GM23248 (cell line): ENCODE measurements around the gene TGFBR3L. TPM values are rescaled to one million over a fixed set of nuclear protein-coding genes. Genes with fewer than 3 reads are reported as not detected.
A peak's percentile ranks its signal among the peaks of the same experiment; 100 is the strongest.

Experiments used
- DNase-seq: peaks from one replicate; pipeline ENCODE4 v3.0.0-alpha.2; 2015
- H2AFZ ChIP-seq: fragments of 200-600 bp; sonication (generic); 2 replicates; pipeline ENCODE4 v1.6.1; 2016; ENCODE audit warnings: antibody characterized with exemption
- H3F3A ChIP-seq: fragments of 200-600 bp; sonication (generic); 2 replicates; pipeline ENCODE4 v1.6.1; 2016; ENCODE audit warnings: mild to moderate bottlenecking, antibody characterized with exemption, mixed run types; ENCODE audit not compliant: insufficient read depth
- H3K27ac ChIP-seq: fragments of 200-600 bp; sonication (generic); 2 replicates; pipeline ENCODE4 v1.5.1; 2016; ENCODE audit warnings: mild to moderate bottlenecking
- H3K27me3 ChIP-seq: fragments of 200-600 bp; sonication (generic); replicated peaks from 2 replicates; pipeline ENCODE4 v1.6.1; 2016; ENCODE audit warnings: mild to moderate bottlenecking; ENCODE audit not compliant: insufficient read depth
- H3K36me3 ChIP-seq: fragments of 200-600 bp; sonication (generic); 2 replicates; pipeline ENCODE4 v1.6.1; 2016; ENCODE audit warnings: low read depth, mild to moderate bottlenecking
- H3K4me1 ChIP-seq: fragments of 200-600 bp; sonication (generic); 2 replicates; pipeline ENCODE4 v1.6.1; 2016; ENCODE audit warnings: mild to moderate bottlenecking; ENCODE audit not compliant: insufficient read depth
- H3K4me2 ChIP-seq: fragments of 200-600 bp; sonication (generic); one replicate; pipeline ENCODE4 v1.6.1; 2016; ENCODE audit warnings: mild to moderate bottlenecking; ENCODE audit not compliant: unreplicated experiment
- H3K4me3 ChIP-seq: fragments of 200-600 bp; sonication (generic); 2 replicates; pipeline ENCODE4 v1.5.1; 2016; ENCODE audit warnings: mild to moderate bottlenecking
- H3K79me2 ChIP-seq: fragments of 200-600 bp; sonication (generic); 2 replicates; pipeline ENCODE4 v1.6.1; 2016; ENCODE audit warnings: mild to moderate bottlenecking; ENCODE audit not compliant: insufficient read depth
- H3K9ac ChIP-seq: fragments of 200-600 bp; sonication (generic); 2 replicates; pipeline ENCODE4 v1.6.1; 2016; ENCODE audit warnings: mild to moderate bottlenecking
- H3K9me2 ChIP-seq: fragments of 200-600 bp; sonication (generic); 2 replicates; pipeline ENCODE4 v1.6.1; 2016; ENCODE audit warnings: mixed run types, mild to moderate bottlenecking, moderate library complexity; ENCODE audit not compliant: insufficient read depth
- H3K9me3 ChIP-seq: fragments of 200-600 bp; sonication (generic); one replicate; pipeline ENCODE4 v1.6.1; 2017; ENCODE audit warnings: low read depth
- H4K20me1 ChIP-seq: fragments of 200-600 bp; sonication (generic); 2 replicates; pipeline ENCODE4 v1.6.0; 2016; ENCODE audit not compliant: insufficient read depth
- EZH2 ChIP-seq: fragments of 200-600 bp; sonication (generic); IDR thresholded peaks from 2 replicates; pipeline ENCODE4 v1.6.1; 2018; ENCODE audit warnings: antibody characterized with exemption, mild to moderate bottlenecking; ENCODE audit not compliant: insufficient read depth, poor library complexity, severe bottlenecking
- EZH2phosphoT487 ChIP-seq: fragments of 200-600 bp; sonication (generic); IDR thresholded peaks from 2 replicates; pipeline ENCODE4 v1.6.1; 2018; ENCODE audit warnings: antibody characterized with exemption, moderate library complexity, mild to moderate bottlenecking, low read depth; ENCODE audit not compliant: insufficient read depth
- WGBS, 2 experiments: methylation state at CpG; one replicate each; pipeline ENCODE4 v1.1.6; 2015 to 2017; ENCODE audit warnings: low lambda C conversion rate in 2 of 2, low coverage in 1 of 2; ENCODE audit errors: missing lambda C conversion rate in 2 of 2; 5-methylcytosine and 5-hydroxymethylcytosine counted together
- in situ Hi-C: fragments of 300-500 bp; cut with MboI; formaldehyde crosslinking; loops from 2 replicates; pipeline ENCODE4 v1.15.0; 2020
- polyA plus RNA-seq: library from polyadenylated mRNA; unstranded; fragments of >200 nt; fragmentation: Nextera tagmentation; extraction: Ambion mirVana; gene quantifications from 2 replicates; pipeline ENCODE4 v1.2.1, GENCODE V29; 2016
- total RNA-seq: library from RNA; depleted of rRNA; stranded (reverse); fragments of >200 nt; shearing (Covaris generic); gene quantifications from 2 replicates; pipeline ENCODE4 v1.2.3, GENCODE V29; 2014

TGFBR3L gene
- total and polyA plus RNA-seq, 2 experiments from 2014 or later: 9.0 to 30.6 TPM

- Histone ChIP-seq H3K36me3 (no peaks in the 10 kb centered on the region), H3K4me3 (no peak overlapping the region), H3K9ac (no peak overlapping the region), H3K4me2 (no peak overlapping the region), H2AFZ (no peak overlapping the region), H3K27ac (no peak overlapping the region), H3K79me2 (no peaks in the 10 kb centered on the region), H4K20me1 (no peaks in the 10 kb centered on the region), H3K27me3 (no peaks in the 10 kb centered on the region), H3K4me1 (no peaks in the 10 kb centered on the region), H3K9me2 (no peaks in the 10 kb centered on the region), H3F3A (no peaks in the 10 kb centered on the region), H3K9me3 (no peaks in the 10 kb centered on the region)
- TF ChIP-seq EZH2phosphoT487: no peak
- peak; percentile 54 for DNase-seq
- in situ Hi-C loops: no loop called here
- 71 to 72% methylated on average over 2 of the region's 2 CpGs for WGBS, 2 experiments
Measured at GRCh38 chr19:7883796-7884570, 30.6 kb upstream of the TGFBR3L start.

GRCh38 chr19:7885818-7886217, 28.8 kb upstream of the TGFBR3L start:
- Histone ChIP-seq H3K4me2 (no peak overlapping the region), H3K36me3 (no peaks in the 10 kb centered on the region), H3F3A (no peaks in the 10 kb centered on the region), H3K9ac (no peak overlapping the region), H3K4me1 (no peaks in the 10 kb centered on the region), H3K9me3 (no peaks in the 10 kb centered on the region), H2AFZ (no peak overlapping the region), H3K4me3 (no peak overlapping the region), H3K27me3 (no peaks in the 10 kb centered on the region), H4K20me1 (no peaks in the 10 kb centered on the region), H3K79me2 (no peaks in the 10 kb centered on the region), H3K9me2 (no peaks in the 10 kb centered on the region), H3K27ac (no peak overlapping the region)
- 88 to 92% methylated on average over 8 of the region's 8 CpGs for WGBS, 2 experiments
- DNase-seq: no peak
- in situ Hi-C loops: no loop called here
- TF ChIP-seq EZH2phosphoT487: no peak
- TF ChIP-seq EZH2: no peak

- Histone ChIP-seq H3K36me3 (no peaks in the 10 kb centered on the region), H3K4me3 (peak overlapping the region; percentile 88; the same call in 1 of the 2 replicates), H3K79me2 (no peaks in the 10 kb centered on the region), H3K9me3 (no peaks in the 10 kb centered on the region), H3K9ac (peak overlapping the region; percentile 93), H3K9me2 (no peaks in the 10 kb centered on the region), H2AFZ (peak overlapping the region; percentile 88; the same call in 1 of the 2 replicates), H3K27ac (no peak overlapping the region), H3K27me3 (no peaks in the 10 kb centered on the region), H4K20me1 (no peaks in the 10 kb centered on the region), H3K4me2 (peak overlapping the region; percentile 93), H3K4me1 (no peaks in the 10 kb centered on the region), H3F3A (no peaks in the 10 kb centered on the region)
- WGBS, 2 experiments: 85 to 87% methylated on average over 14 to 16 of the region's 16 CpGs
- in situ Hi-C loops: no loop called here
- no peak for DNase-seq
- TF ChIP-seq EZH2: no peak
- TF ChIP-seq EZH2phosphoT487: no peak
Measured at GRCh38 chr19:7887408-7888144, 27.1 kb upstream of the TGFBR3L start.

- DNase-seq: peak; percentile 88
- no peaks in the 10 kb centered on the region for H3K27me3 ChIP-seq
- peak within 1 kb of the TSS; percentile 88 for H3K4me3 ChIP-seq
- no peaks in the 10 kb centered on the region for H3K36me3 ChIP-seq
- H3K4me2 ChIP-seq: peak within 1 kb of the TSS; percentile 93
- no peaks in the 10 kb centered on the region for H4K20me1 ChIP-seq
- H3K9ac ChIP-seq: peak within 1 kb of the TSS; percentile 93
- H3K4me1 ChIP-seq: no peaks in the 10 kb centered on the region
- no peaks in the 10 kb centered on the region for H3K9me2 ChIP-seq
- no peaks in the 10 kb centered on the region for H3K79me2 ChIP-seq
- H3F3A ChIP-seq: no peaks in the 10 kb centered on the region
- H3K27ac ChIP-seq: no peak within 1 kb of the TSS
- in situ Hi-C loops: no loop called here
- 4% methylated on average over 36 to 53 of the region's 53 CpGs for WGBS, 2 experiments
- peak within 1 kb of the TSS; percentile 88 for H2AFZ ChIP-seq
- no peak for TF ChIP-seq EZH2
- no peak for TF ChIP-seq EZH2phosphoT487
- H3K9me3 ChIP-seq: no peaks in the 10 kb centered on the region
Measured at GRCh38 chr19:7888145-7888825, 26.3 kb upstream of the TGFBR3L start, which contains the start of gene LRRC8E. TSS of gene LRRC8E (plus strand) at chr19:7888510. CDS start at chr19:7895604, 7,094 bp downstream.
